K562 (cell line): ENCODE results near the gene FOXRED2. TPM values are rescaled to one million over a fixed set of nuclear protein-coding genes. Genes with fewer than 3 reads are reported as not detected.
A peak's percentile ranks its signal among the peaks of the same experiment; 100 is the strongest.

Experiments used
- AFF1 ChIP-seq, 2 experiments: fragments of 450-650 bp; IDR thresholded peaks; 2 replicates each; pipeline ENCODE4 v1.6.1; 2018; ENCODE audit warnings: mild to moderate bottlenecking in 2 of 2, low read depth in 1 of 2; ENCODE audit not compliant: partially characterized antibody in 2 of 2
- ATF7 ChIP-seq: fragments of 450-650 bp; IDR thresholded peaks from 2 replicates; pipeline ENCODE4 v1.7.1; 2014; ENCODE audit warnings: mild to moderate bottlenecking, moderate library complexity
- CREB3 ChIP-seq: fragments of 450-650 bp; conservative IDR thresholded peaks from 2 replicates; pipeline ENCODE4 v1.6.1; 2016; ENCODE audit warnings: missing genetic modification characterization, low read depth, mild to moderate bottlenecking, missing compliant biosample characterization, moderate library complexity
- LARP7 ChIP-seq: fragments of 450-650 bp; IDR thresholded peaks from 2 replicates; pipeline ENCODE4 v1.6.1; 2016
- MGA ChIP-seq: fragments of 450-650 bp; IDR thresholded peaks from 2 replicates; pipeline ENCODE4 v1.6.1; 2016; ENCODE audit warnings: mild to moderate bottlenecking, moderate library complexity
- NFE2 ChIP-seq: IDR thresholded peaks from 2 replicates; pipeline ENCODE4 v1.6.1; 2014; ENCODE audit warnings: antibody characterized with exemption, low read depth
- RAD51 ChIP-seq: fragments of 450-650 bp; IDR thresholded peaks from 2 replicates; pipeline ENCODE4 v1.7.1; 2016; ENCODE audit warnings: low read depth, mild to moderate bottlenecking, borderline replicate concordance
- SIN3B ChIP-seq: fragments of 450-650 bp; IDR thresholded peaks from 2 replicates; pipeline ENCODE4 v1.6.1; 2017; ENCODE audit warnings: low read depth, mild to moderate bottlenecking, moderate library complexity
- SMC3 ChIP-seq: conservative IDR thresholded peaks from 2 replicates; pipeline ENCODE4 v1.6.1; 2011; ENCODE audit warnings: low read depth, low read length, improper control_type of control experiment; ENCODE audit not compliant: insufficient read depth
- polyA plus RNA-seq, 8 experiments: library from polyadenylated mRNA; depleted of rRNA in 4 of 8; stranded (reverse) in 5 of 8; unstranded in 3 of 8; fragments of >200 nt; fragmentation: Nextera tagmentation in 2 of 8; fragmentation: Illumina TruSeq in 1 of 8; extraction: Ambion mirVana in 2 of 8; extraction: Trizol in 1 of 8; gene quantifications; 2 replicates each; pipeline versions ENCODE4 v1.2.1 to v1.2.3, GENCODE V29; 2011 to 2014; ENCODE audit warnings: inconsistent platforms in 1 of 8, missing spikeins in 1 of 8
- total RNA-seq, 7 experiments: library from RNA; depleted of rRNA in 6 of 7; stranded (reverse); fragments of >200 nt in 6 of 7; fragmentation: Illumina TruSeq in 2 of 7; extraction: Trizol in 2 of 7; gene quantifications; 2 replicates each; pipeline versions ENCODE4 v1.2.1 to v1.2.3, GENCODE V29; 2011 to 2021; ENCODE audit warnings: low replicate concordance in 1 of 7

Gene FOXRED2
- total and polyA plus RNA-seq, 9 of the 15 experiments (the other 6 are each of a cell fraction or from before 2014, with no cell fraction given): 2.8 to 48.4 (median 7.8) TPM

GRCh38 chr22:36546092-36546804, 39.4 kb upstream of the FOXRED2 start (continued):
- TF ChIP-seq MGA: peak; percentile 85
- TF ChIP-seq AFF1 (IDR thresholded peaks at IDR 0.05; ENCODE audit: low read depth in 1 of 2, partially characterized antibody in 2 of 2): peak in 1 of 2 experiments; percentile 76
- no peak for TF ChIP-seq SIN3B
- TF ChIP-seq NFE2: no peak
- TF ChIP-seq RAD51: peak; percentile 65; the same call in 1 of the 2 replicates
- TF ChIP-seq ATF7: 0 out of 2 replicates have a peak, but pooled peaks have one; percentile 19
- TF ChIP-seq SMC3: peak; percentile 47; the same call in 1 of the 2 replicates
- no peak for TF ChIP-seq CREB3 (tag)
- no peak for TF ChIP-seq LARP7
